ENCODE measurements around the gene SPACA7. TPM values are rescaled to one million over a fixed set of nuclear protein-coding genes. Genes with fewer than 3 reads are reported as not detected.
"Not testable (repeated sequence)": the region's sequence is repeated elsewhere in the genome, so short reads cannot be mapped to it uniquely, and the experiment has no call there.

Gene SPACA7
- total and polyA plus RNA-seq, 2 experiments from 2014 or later, result not detected

DNA sequence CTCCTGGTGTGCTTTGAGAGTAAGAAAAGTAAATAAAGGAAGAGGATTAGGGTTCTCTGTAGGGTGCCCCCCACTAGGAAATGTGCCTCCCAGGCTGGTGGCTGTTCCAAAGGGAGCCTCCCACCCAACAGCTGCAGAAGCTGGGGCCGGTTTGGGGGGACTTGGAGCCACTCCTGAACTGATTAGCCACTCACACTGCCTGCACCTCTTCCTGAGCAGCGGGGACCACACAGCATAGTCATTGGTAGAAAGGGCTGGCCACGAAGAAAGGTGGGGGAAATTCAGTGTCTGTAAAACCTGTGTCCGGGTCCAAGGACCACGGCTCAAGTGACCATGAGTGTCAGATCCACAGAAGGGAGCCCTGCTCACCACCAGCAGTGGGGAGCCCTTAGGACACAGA lies 55.6 kb downstream of the SPACA7 start:
- H3K27me3 ChIP-seq, result no peaks in the 10 kb centered on the region
- no peak overlapping the region for H3K4me3 ChIP-seq
- no peak for TF ChIP-seq CTCF (IDR thresholded peaks at IDR 0.05; ENCODE audit: low read depth, low read length)
- H3K4me1 ChIP-seq (ENCODE audit: low read depth), result no peaks in the 10 kb centered on the region
- H3K36me3 ChIP-seq, result no peaks in the 10 kb centered on the region
- no peak for DNase-seq (ENCODE audit: low read depth in 1 of 2, low spot score in 1 of 2)
- H3K27ac ChIP-seq, result no peak overlapping the region
- no peaks in the 10 kb centered on the region for H3K9me3 ChIP-seq (ENCODE audit: low read depth)

GRCh38 chr13:112432734-112433133 lies 56.6 kb downstream of the SPACA7 start:
- not testable (repeated sequence) for DNase-seq (ENCODE audit: low read depth in 1 of 2, low spot score in 1 of 2); H3K27me3 ChIP-seq; H3K4me3 ChIP-seq; H3K9me3 ChIP-seq (ENCODE audit: low read depth); H3K4me1 ChIP-seq (ENCODE audit: low read depth); H3K36me3 ChIP-seq; H3K27ac ChIP-seq

GRCh38 chr13:112433517-112433916 lies 57.4 kb downstream of the SPACA7 start:
- H3K27me3 ChIP-seq; DNase-seq (ENCODE audit: low read depth in 1 of 2, low spot score in 1 of 2); H3K36me3 ChIP-seq; H3K27ac ChIP-seq; H3K4me1 ChIP-seq (ENCODE audit: low read depth); H3K4me3 ChIP-seq; H3K9me3 ChIP-seq (ENCODE audit: low read depth): not testable (repeated sequence)

GRCh38 chr13:112434032-112434431 lies 57.9 kb downstream of the SPACA7 start:
- Histone ChIP-seq H3K9me3 (ENCODE audit: low read depth) (no peaks in the 10 kb centered on the region), H3K4me3 (no peak overlapping the region), H3K27ac (no peak overlapping the region), H3K27me3 (no peaks in the 10 kb centered on the region), H3K36me3 (no peaks in the 10 kb centered on the region), H3K4me1 (ENCODE audit: low read depth) (no peaks in the 10 kb centered on the region)
- TF ChIP-seq CTCF (IDR thresholded peaks at IDR 0.05; ENCODE audit: low read depth, low read length), result no peak
- DNase-seq (ENCODE audit: low read depth in 1 of 2, low spot score in 1 of 2), result no peak

DNA sequence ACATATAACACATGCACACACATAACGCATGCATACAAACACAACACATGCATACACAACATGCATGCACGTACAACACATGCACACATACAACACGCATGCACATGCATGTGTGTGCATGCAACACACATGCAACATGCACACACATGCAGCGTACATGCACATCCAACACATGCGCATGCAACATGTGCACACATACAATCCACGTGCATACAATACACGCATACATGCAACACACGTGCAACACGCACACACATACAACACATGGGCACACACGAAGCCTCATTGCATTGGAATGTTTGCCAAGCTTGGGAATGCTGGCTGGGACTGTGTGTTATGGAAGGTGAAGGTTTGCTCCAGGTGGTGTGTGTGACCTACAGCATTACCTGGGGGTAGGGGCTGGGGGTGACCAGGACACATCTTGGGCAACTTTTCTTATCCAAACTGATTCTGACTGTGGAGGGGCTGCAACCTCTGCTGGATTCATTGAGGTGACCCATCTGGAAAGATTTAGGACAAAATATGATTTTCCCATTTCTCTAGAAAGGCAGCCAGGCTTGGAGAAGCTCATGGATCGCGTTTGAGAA lies 58.9 kb downstream of the SPACA7 start:
- Histone ChIP-seq H3K4me3 (no peak overlapping the region), H3K36me3 (no peaks in the 10 kb centered on the region), H3K9me3 (ENCODE audit: low read depth) (no peaks in the 10 kb centered on the region), H3K4me1 (ENCODE audit: low read depth) (no peaks in the 10 kb centered on the region), H3K27ac (no peak overlapping the region), H3K27me3 (no peaks in the 10 kb centered on the region)
- TF ChIP-seq CTCF (IDR thresholded peaks at IDR 0.05; ENCODE audit: low read depth, low read length), result no peak
- DNase-seq (ENCODE audit: low read depth in 1 of 2, low spot score in 1 of 2), result no peak

DNA sequence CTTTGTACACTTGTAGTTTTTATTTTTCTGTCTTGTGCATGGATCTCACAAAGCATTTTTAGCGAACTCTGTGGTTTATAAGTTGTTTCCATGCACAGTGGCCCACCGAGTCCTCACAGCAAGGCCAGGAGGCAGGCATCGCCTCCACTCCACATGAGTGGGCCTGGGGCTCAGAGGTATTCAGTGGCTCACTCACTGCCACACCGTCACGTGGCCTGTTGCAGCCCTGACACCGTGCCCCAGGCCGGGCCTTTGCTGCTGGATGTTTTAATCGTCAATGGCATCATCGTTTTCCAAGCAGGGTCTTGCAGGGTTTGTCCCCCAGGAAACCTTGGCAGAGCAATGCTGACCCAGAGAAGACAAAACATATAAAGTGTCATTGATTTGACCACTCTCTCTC lies 59.8 kb downstream of the SPACA7 start:
- no peak for TF ChIP-seq CTCF (IDR thresholded peaks at IDR 0.05; ENCODE audit: low read depth, low read length)
- DNase-seq (ENCODE audit: low read depth in 1 of 2, low spot score in 1 of 2), result no peak
- no peak overlapping the region for H3K4me3 ChIP-seq

GRCh38 chr13:112438094-112438493 lies 61.9 kb downstream of the SPACA7 start:
- peaks cover 22% of the 10 kb centered on the region for H3K27me3 ChIP-seq
- no peak for TF ChIP-seq CTCF (IDR thresholded peaks at IDR 0.05; ENCODE audit: low read depth, low read length)
- H3K27ac ChIP-seq, result no peak overlapping the region
- no peak for DNase-seq (ENCODE audit: low read depth in 1 of 2, low spot score in 1 of 2)
- no peaks in the 10 kb centered on the region for H3K36me3 ChIP-seq
- no peaks in the 10 kb centered on the region for H3K4me1 ChIP-seq (ENCODE audit: low read depth)
- no peaks in the 10 kb centered on the region for H3K9me3 ChIP-seq (ENCODE audit: low read depth)
- H3K4me3 ChIP-seq, result no peak overlapping the region

More for the DNA sequence above, 59.8 kb downstream of the SPACA7 start:
- Histone ChIP-seq H3K27me3 (peaks cover 5% of the 10 kb centered on the region), H3K9me3 (ENCODE audit: low read depth) (no peaks in the 10 kb centered on the region), H3K36me3 (no peaks in the 10 kb centered on the region), H3K27ac (no peak overlapping the region), H3K4me1 (ENCODE audit: low read depth) (no peaks in the 10 kb centered on the region)
